Activated CD4-positive, alpha-beta memory T cell treated with anti-CD3 and anti-CD28 coated beads, Interleukin-2, amount 10 ng/mL, durations not matched to agents 7 days and 5 days (primary cell): ENCODE data around the gene TM7SF3. TPM values are rescaled to one million over a fixed set of nuclear protein-coding genes. Genes with fewer than 3 reads are reported as not detected.
"Not testable (repeated sequence)": the region's sequence is repeated elsewhere in the genome, so short reads cannot be mapped to it uniquely, and the experiment has no call there.

Experiments
- CTCF ChIA-PET: fragments of 350-600 bp; sonication (Branson Sonifier 250); formaldehyde crosslinking; loops from one replicate; lab custom pipeline; 2021; ENCODE audit warnings: antibody characterized with exemption, inconsistent platforms; lab: Charles Lee
- POLR2A ChIA-PET: fragments of 350-600 bp; sonication (Branson Sonifier 250); formaldehyde crosslinking; loops from one replicate; lab custom pipeline; 2021; ENCODE audit warnings: antibody characterized with exemption; lab: Charles Lee
- DNase-seq: peaks from one replicate; pipeline ENCODE4 v3.0.0-alpha.2; 2020
- H3K27ac Mint-ChIP-seq: one replicate; pipeline ENCODE4 v1.8.0; 2021; ENCODE audit warnings: mild to moderate bottlenecking, mixed read lengths
- H3K27me3 Mint-ChIP-seq: one replicate; pipeline ENCODE4 v1.8.0; 2021; ENCODE audit warnings: mixed read lengths
- H3K36me3 Mint-ChIP-seq: one replicate; pipeline ENCODE4 v1.8.0; 2021; ENCODE audit warnings: low read depth, mixed read lengths
- H3K4me1 Mint-ChIP-seq: one replicate; pipeline ENCODE4 v1.8.0; 2021; ENCODE audit warnings: mixed read lengths
- H3K4me3 Mint-ChIP-seq: one replicate; pipeline ENCODE4 v1.8.0; 2021; ENCODE audit warnings: mild to moderate bottlenecking, mixed read lengths
- H3K9me3 Mint-ChIP-seq: one replicate; pipeline ENCODE4 v1.8.0; 2021; ENCODE audit warnings: mixed read lengths
- total RNA-seq, 2 experiments: library from RNA; stranded (reverse); gene quantifications; one replicate each; pipeline ENCODE4 v1.2.3, GENCODE V29; 2021

TM7SF3 gene, protein sequence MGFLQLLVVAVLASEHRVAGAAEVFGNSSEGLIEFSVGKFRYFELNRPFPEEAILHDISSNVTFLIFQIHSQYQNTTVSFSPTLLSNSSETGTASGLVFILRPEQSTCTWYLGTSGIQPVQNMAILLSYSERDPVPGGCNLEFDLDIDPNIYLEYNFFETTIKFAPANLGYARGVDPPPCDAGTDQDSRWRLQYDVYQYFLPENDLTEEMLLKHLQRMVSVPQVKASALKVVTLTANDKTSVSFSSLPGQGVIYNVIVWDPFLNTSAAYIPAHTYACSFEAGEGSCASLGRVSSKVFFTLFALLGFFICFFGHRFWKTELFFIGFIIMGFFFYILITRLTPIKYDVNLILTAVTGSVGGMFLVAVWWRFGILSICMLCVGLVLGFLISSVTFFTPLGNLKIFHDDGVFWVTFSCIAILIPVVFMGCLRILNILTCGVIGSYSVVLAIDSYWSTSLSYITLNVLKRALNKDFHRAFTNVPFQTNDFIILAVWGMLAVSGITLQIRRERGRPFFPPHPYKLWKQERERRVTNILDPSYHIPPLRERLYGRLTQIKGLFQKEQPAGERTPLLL
- 10 to 100 TPM; 33.6 to 35.7 TPM for total RNA-seq

DNA sequence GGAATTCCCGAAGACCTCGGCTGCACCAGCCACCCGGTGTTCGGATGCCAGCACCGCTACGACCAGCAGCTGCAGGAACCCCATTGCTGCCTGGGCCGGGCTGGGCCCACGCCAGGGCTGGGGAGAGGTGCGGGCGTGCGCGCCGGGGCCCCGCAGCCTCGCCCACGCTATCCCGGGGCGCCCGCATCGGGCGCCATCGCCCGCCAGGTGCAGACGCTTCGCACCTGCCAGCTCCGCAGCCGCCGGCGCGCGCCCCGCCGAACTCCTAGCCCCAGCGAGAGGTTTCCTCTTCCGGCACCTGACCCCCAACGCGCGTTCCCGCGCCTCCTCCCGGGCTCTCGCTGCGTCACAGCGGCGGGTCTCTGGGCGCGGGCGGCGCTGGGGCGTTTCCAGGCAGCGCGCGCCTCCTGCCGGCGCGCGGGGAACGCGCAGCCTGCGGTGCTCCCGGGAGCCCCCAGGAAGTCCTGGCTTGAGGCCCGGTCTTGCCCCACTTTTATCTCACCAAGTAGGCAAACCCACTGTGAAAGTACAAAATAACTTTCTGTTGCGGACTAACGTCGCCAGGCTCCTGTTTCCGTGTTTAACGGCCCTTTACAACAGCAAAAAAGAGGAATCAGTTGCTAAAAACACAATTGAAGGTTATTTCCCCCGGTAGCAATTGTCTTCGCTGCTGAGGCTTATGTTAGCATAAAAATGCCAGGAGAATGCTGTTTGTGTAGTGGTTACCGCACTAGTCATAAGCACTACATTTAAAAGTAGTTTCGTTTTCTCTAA is at the start of gene TM7SF3:
Gene TM7SF3 (minus strand): TSS at position 300 of the 774 bp plus-strand sequence. CDS start 216 bp downstream, at position 84.
- H3K9me3 Mint-ChIP-seq, result no peaks in the 10 kb centered on the region
- H3K36me3 Mint-ChIP-seq, result peaks cover 13% of the 10 kb centered on the region
- no peaks in the 10 kb centered on the region for H3K27me3 Mint-ChIP-seq
- ChIA-PET POLR2A (interaction anchor here (0.5 to 3.5 kb wide), 16 partner anchors 9 to 318 kb away, joined by 3 to 24 read pairs (median 5); partner anchors contain the start of genes FGFR1OP2, INTS13, ITPR2 and MED21), CTCF (interaction anchor here (0.6 to 6.3 kb wide), 30 partner anchors 10 to 317 kb away, joined by 3 to 101 read pairs (median 4); partner anchors contain the start of genes ITPR2 and MED21)
- peaks cover 60% of the 10 kb centered on the region for H3K4me1 Mint-ChIP-seq
- peak within 1 kb of the TSS; percentile 95 for H3K27ac Mint-ChIP-seq
- peak within 1 kb of the TSS; percentile 90 for H3K4me3 Mint-ChIP-seq
- DNase-seq, result peak; percentile 96

DNA sequence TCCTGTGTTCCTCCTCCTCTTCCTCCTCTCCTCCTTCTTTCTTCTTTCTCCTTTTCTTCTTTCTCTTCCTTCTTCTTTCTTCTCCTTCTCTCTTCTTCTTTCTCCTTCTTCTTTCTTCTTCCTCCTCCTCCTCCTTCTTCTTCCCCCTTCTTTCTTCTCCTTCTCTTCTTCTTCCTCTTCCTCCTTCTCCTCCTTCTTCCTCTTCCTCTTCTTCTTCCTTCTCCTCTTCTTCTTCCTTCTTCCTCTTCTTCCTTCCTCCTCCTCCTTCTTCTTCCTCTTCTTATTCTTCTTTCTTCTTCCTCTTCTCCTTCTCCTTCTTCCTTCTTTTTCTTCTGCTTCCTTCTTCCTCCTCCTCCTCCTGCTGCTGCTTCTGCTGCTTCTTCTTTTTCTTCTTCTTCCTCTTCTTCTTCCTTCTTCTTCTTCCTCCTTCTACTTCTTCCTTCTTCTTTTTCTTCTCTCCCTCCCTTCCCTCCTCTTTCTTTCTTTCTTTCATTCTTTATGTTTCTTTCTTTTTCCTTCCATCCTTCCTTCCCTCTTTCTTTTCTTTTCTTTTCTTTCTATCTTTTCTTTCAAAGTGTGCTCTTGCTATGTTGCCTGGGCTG is 49.2 kb upstream of the TM7SF3 start:
- no peak overlapping the region for H3K4me3 Mint-ChIP-seq
- H3K27me3 Mint-ChIP-seq, result no peaks in the 10 kb centered on the region
- CTCF ChIA-PET, result interaction anchor here (0.6 to 0.7 kb wide), 2 partner anchors 23 to 243 kb away, joined by 3 read pairs; no protein-coding TSS in a partner anchor
- H3K4me1 Mint-ChIP-seq, result no peaks in the 10 kb centered on the region
- H3K36me3 Mint-ChIP-seq, result peaks cover 5% of the 10 kb centered on the region
- no peak overlapping the region for H3K27ac Mint-ChIP-seq
- peaks cover 5% of the 10 kb centered on the region for H3K9me3 Mint-ChIP-seq
- POLR2A ChIA-PET, result no interaction called here
- DNase-seq, result no peak

DNA sequence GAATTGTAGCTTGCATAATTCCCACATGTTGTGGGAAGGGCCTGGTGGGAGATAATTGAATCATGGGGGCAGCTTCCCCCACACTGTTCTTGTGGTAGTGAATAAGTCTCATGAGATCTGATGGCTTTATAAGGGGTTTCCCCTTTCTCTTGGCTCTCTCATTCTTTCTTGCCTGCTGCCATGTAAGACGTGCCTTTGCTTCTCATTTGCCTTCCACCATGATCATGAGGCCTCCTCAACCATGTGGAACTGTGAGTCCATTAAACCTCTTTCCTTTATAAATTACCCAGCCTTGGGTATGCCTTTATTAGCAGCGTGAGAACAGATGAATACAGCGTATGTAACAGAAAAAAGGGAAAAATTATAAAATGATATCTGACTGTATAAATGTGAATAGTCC is 47.1 kb upstream of the TM7SF3 start:
- Mint-ChIP-seq H3K27ac (no peak overlapping the region), H3K9me3 (peaks cover 5% of the 10 kb centered on the region), H3K4me3 (no peak overlapping the region), H3K36me3 (peaks cover 5% of the 10 kb centered on the region), H3K4me1 (no peaks in the 10 kb centered on the region), H3K27me3 (no peaks in the 10 kb centered on the region)
- POLR2A ChIA-PET, result no interaction called here
- CTCF ChIA-PET, result no interaction called here
- no peak for DNase-seq

DNA sequence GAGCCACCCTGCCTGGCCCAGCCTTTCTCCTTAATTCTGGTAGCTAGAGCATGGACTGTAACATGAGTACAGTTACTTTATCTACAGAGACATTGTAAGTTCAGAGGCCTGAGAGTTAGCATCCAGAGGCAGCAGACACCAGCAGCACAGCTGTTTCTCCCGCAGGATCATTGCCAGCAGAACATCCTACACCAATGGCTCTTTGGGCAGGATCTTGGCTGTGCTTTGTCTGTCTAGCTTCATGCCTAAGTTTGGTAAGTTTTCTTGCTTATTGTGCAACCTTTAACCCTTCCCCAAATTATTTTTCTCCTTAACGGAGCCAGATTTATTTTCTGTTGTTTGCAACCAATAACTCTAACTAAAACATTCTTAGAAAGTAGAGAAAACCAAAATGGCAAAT is 46.6 kb upstream of the TM7SF3 start:
- H3K27ac Mint-ChIP-seq, result no peak overlapping the region
- no peak overlapping the region for H3K4me3 Mint-ChIP-seq
- H3K27me3 Mint-ChIP-seq, result no peaks in the 10 kb centered on the region
- peaks cover 5% of the 10 kb centered on the region for H3K36me3 Mint-ChIP-seq
- DNase-seq, result no peak
- H3K9me3 Mint-ChIP-seq, result peaks cover 5% of the 10 kb centered on the region
- ChIA-PET CTCF (no interaction called here), POLR2A (no interaction called here)
- H3K4me1 Mint-ChIP-seq, result no peaks in the 10 kb centered on the region

DNA sequence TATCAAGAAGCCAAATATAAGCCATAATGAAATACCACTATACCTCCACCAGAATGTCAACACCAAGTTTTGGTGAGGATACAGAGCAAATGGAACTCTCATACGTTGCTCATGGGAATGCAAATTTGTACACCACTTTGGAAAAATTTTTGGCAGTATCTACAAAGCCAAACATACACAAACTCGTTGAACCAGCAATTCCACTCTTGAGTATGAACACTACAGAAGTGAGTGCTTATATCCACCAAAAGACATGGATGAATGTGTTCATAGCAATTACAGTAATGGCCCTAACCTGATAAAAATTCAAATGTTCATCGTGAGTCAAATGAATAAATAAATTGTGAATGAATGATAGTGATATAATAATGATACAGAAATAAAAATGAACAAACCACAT is 43.4 kb upstream of the TM7SF3 start:
- H3K4me1 Mint-ChIP-seq, result no peaks in the 10 kb centered on the region
- no peak for DNase-seq
- H3K36me3 Mint-ChIP-seq, result peaks cover 5% of the 10 kb centered on the region
- peaks cover 5% of the 10 kb centered on the region for H3K9me3 Mint-ChIP-seq
- H3K27me3 Mint-ChIP-seq, result no peaks in the 10 kb centered on the region
- no peak overlapping the region for H3K4me3 Mint-ChIP-seq
- ChIA-PET CTCF (no interaction called here), POLR2A (no interaction called here)
- H3K27ac Mint-ChIP-seq, result no peak overlapping the region

DNA sequence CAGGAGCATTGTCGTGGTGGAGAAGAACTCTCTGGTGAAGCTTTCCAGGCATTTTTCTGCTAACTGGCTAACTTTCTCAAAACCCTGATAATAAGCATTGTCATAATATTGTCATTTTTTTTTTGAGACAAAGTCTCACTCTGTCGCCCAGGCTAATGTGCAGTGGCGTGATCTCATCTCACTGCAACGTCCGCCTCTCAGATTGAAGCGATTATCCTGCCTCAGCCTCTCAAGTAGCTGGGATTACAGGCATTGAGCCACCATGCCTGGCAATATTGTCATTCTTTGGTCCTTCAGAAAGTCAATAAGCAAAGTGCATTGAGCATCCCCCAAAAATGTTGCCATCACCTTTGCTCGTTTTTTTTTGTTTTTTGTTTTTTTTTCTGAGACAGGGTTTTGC is 41.8 kb upstream of the TM7SF3 start:
- ChIA-PET CTCF (no interaction called here), POLR2A (interaction anchor here (0.6 kb wide), 1 partner anchor 228 kb away, joined by 3 read pairs; no protein-coding TSS in a partner anchor)
- no peak for DNase-seq
- Mint-ChIP-seq H3K4me3 (no peak overlapping the region), H3K9me3 (no peaks in the 10 kb centered on the region), H3K4me1 (no peaks in the 10 kb centered on the region), H3K27me3 (no peaks in the 10 kb centered on the region), H3K27ac (no peak overlapping the region), H3K36me3 (no peaks in the 10 kb centered on the region)

DNA sequence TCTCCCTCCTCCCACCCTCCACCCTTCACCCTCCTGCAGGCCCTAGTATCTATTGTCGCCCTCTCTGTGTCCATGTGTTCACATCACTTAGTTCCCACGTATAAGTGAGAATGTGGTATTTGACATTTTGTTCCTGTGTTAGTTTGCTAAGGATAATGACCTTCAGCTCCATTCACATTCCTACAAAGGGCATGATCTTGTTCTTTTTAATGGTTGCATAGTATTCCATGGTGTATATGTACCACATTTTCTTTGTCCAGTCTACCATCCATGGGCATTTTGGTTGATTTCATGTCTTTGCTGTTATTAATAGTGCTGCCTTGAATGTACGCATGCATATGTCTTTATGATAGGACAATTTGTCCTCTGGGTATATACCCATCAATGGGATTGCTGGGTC is 38.6 kb upstream of the TM7SF3 start:
- no peaks in the 10 kb centered on the region for H3K9me3 Mint-ChIP-seq
- CTCF ChIA-PET, result interaction anchor here (0.6 kb wide), 1 partner anchor 160 kb away, joined by 4 read pairs; no protein-coding TSS in a partner anchor
- POLR2A ChIA-PET, result no interaction called here

DNA sequence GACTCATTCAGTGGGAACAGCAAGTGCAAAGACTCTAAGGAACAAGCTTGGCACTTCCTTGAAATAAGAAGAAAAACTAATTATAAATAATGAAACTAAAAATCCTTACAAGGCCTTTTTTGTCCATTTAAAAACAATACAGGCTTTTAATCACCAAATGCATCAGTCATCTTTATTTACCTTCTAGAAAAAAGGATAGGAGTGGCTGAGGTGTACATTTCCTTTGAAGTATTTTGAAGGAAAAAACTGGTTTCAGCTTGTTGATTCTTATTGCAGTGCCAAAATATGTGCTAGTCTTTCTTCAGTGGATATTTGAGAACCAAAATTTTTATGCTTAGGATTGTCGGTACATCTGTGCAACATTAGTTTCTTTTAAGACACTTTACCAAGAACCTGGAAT is 38.0 kb upstream of the TM7SF3 start:
- ChIA-PET CTCF (no interaction called here), POLR2A (no interaction called here)
- no peak for DNase-seq
- Mint-ChIP-seq H3K27ac (no peak overlapping the region), H3K36me3 (peaks cover 3% of the 10 kb centered on the region), H3K4me1 (no peaks in the 10 kb centered on the region), H3K9me3 (no peaks in the 10 kb centered on the region), H3K4me3 (no peak overlapping the region), H3K27me3 (no peaks in the 10 kb centered on the region)

More for the DNA sequence above, 38.6 kb upstream of the TM7SF3 start:
- no peak for DNase-seq
- peaks cover 2% of the 10 kb centered on the region for H3K36me3 Mint-ChIP-seq
- no peak overlapping the region for H3K27ac Mint-ChIP-seq
- no peak overlapping the region for H3K4me3 Mint-ChIP-seq
- H3K27me3 Mint-ChIP-seq, result no peaks in the 10 kb centered on the region
- no peaks in the 10 kb centered on the region for H3K4me1 Mint-ChIP-seq

DNA sequence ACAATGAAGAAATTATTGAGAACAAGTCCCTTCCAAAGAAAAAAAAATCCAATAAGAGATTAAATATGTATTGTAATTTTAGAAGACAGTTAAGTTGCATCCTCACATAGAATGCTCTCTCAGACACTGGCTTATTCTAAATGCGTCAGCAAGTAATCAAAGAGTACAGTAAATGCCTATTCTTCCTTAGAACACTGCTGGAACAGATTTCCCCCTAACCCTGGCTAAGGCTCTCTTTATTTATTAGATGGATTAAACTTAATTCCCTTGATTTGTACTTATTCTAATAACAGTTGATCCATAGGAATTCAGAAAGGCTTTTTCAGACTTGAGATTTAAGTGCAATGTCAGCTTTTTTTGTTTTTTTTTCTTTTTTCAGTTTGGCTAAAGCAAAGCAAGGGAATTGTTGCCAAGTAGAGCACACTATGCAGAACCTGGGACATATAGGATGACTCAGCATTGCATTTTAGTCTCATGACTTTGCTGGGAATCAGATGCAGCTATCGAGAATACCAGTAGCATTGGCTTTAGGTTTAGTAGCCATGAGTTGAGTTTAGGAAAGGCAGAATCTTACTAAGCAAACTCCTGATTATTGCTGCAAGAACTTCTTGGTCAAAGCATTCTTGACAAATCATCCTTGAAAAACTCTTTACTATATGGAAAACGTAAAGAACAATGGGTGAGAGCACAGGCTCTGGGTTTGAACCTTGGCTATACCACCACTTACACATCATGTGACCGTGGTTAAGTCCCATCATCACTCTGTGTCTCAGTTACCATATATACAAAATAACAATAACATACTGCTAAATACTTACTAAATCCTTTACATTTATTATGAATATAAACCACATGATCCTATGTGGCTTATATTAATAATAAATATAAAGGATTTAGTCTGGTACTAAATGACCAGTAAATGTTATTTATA is 34.9 kb upstream of the TM7SF3 start:
- ChIA-PET CTCF (no interaction called here), POLR2A (no interaction called here)
- H3K4me1 Mint-ChIP-seq, result no peaks in the 10 kb centered on the region
- peaks cover 3% of the 10 kb centered on the region for H3K36me3 Mint-ChIP-seq
- no peak for DNase-seq
- no peaks in the 10 kb centered on the region for H3K9me3 Mint-ChIP-seq
- H3K27me3 Mint-ChIP-seq, result no peaks in the 10 kb centered on the region
- no peak overlapping the region for H3K4me3 Mint-ChIP-seq
- H3K27ac Mint-ChIP-seq, result no peak overlapping the region

DNA sequence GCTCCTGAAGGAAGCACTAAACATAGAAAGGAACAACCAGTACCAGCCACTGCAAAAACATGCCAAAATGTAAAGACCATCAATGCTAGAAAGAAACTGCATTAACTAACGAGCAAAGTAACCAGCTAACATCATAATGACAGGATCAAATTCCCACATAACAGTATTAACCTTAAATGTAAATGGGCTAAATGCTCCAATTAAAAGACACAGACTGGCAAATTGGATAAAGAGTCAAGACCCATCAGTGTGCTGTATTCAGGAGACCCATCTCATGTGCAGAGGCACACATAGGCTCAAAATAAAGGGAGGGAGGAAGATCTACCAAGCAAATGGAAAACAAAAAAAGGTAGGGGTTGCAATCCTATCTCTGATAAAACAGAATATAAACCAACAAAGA is 27.8 kb upstream of the TM7SF3 start:
- DNase-seq, H3K27ac Mint-ChIP-seq, H3K27me3 Mint-ChIP-seq, CTCF ChIA-PET, H3K4me1 Mint-ChIP-seq, POLR2A ChIA-PET, H3K9me3 Mint-ChIP-seq, H3K4me3 Mint-ChIP-seq: not testable (repeated sequence)
- H3K36me3 Mint-ChIP-seq, result peaks cover 13% of the 10 kb centered on the region

DNA sequence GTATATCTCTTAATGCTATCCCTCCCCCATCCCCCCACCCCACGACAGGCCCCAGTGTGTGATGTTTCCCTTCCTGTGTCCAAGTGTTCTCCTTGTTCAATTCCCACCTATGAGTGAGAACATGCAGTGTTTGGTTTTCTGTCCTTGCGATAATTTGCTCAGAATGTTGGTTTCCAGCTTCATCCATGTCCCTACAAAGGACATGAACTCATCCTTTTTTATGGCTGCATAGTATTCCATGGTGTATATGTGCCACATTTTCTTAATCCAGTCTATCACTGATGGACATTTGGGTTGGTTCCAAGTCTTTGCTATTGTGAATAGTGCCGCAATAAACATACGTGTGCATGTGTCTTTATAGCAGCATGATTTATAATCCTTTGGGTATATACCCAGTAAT is 26.5 kb upstream of the TM7SF3 start:
- H3K4me3 Mint-ChIP-seq, H3K4me1 Mint-ChIP-seq, H3K27me3 Mint-ChIP-seq, H3K27ac Mint-ChIP-seq, POLR2A ChIA-PET, DNase-seq, H3K9me3 Mint-ChIP-seq: not testable (repeated sequence)
- H3K36me3 Mint-ChIP-seq, result peaks cover 19% of the 10 kb centered on the region
- CTCF ChIA-PET, result interaction anchor here (1.0 to 3.1 kb wide), 2 partner anchors 265 kb away, joined by 3 to 48 read pairs; no protein-coding TSS in a partner anchor
